HepG2 (cell line): ENCODE data around the gene OGFR. TPM values are rescaled to one million over a fixed set of nuclear protein-coding genes. Genes with fewer than 3 reads are reported as not detected.
A peak's percentile ranks its signal among the peaks of the same experiment; 100 is the strongest.

Experiments used
- ESRRA ChIP-seq: sonication (generic); formaldehyde crosslinking; IDR thresholded peaks from 2 replicates; pipeline ENCODE4 v1.5.1; 2020; ENCODE audit warnings: mild to moderate bottlenecking, low read depth, missing genetic modification reagents
- HMG20B ChIP-seq: conservative IDR thresholded peaks from 2 replicates; pipeline ENCODE4 v1.6.1; 2016; ENCODE audit warnings: missing genetic modification reagents, missing compliant biosample characterization
- KDM4B ChIP-seq: sonication (generic); formaldehyde crosslinking; IDR thresholded peaks from 2 replicates; pipeline ENCODE4 v1.4.0; 2020; ENCODE audit warnings: missing genetic modification reagents
- MZF1 ChIP-seq: sonication (generic); formaldehyde crosslinking; IDR thresholded peaks from 2 replicates; pipeline ENCODE4 v1.8.1; 2023; ENCODE audit warnings: mild to moderate bottlenecking, missing genetic modification reagents, borderline replicate concordance
- POLR2AphosphoS5 ChIP-seq: IDR thresholded peaks from 2 replicates; pipeline ENCODE4 v1.6.1; 2012; ENCODE audit warnings: low read depth, low read length
- XBP1 ChIP-seq: sonication (generic); formaldehyde crosslinking; IDR thresholded peaks from 2 replicates; pipeline ENCODE4 v1.5.0; 2020; ENCODE audit warnings: missing genetic modification reagents
- ZFP82 ChIP-seq: sonication (generic); formaldehyde crosslinking; IDR thresholded peaks from 2 replicates; pipeline ENCODE4 v1.5.1; 2020; ENCODE audit warnings: mild to moderate bottlenecking, missing genetic modification reagents, borderline replicate concordance
- ZNF83 ChIP-seq: sonication (generic); formaldehyde crosslinking; IDR thresholded peaks from 2 replicates; pipeline ENCODE4 v1.4.0; 2020; ENCODE audit warnings: missing genetic modification reagents, mild to moderate bottlenecking, borderline replicate concordance
- ZNF883 ChIP-seq: sonication (generic); formaldehyde crosslinking; IDR thresholded peaks from 2 replicates; pipeline ENCODE4 v1.5.1; 2020; ENCODE audit warnings: mild to moderate bottlenecking, missing genetic modification reagents; ENCODE audit errors: not compliant biosample characterization
- ZSCAN9 ChIP-seq: IDR thresholded peaks from 2 replicates; pipeline ENCODE4 v1.6.1; 2016; ENCODE audit warnings: borderline replicate concordance
- polyA plus RNA-seq, 8 experiments: library from polyadenylated mRNA; depleted of rRNA in 3 of 8; stranded (reverse) in 7 of 8; unstranded in 1 of 8; fragments of >200 nt; fragmentation: Illumina TruSeq in 4 of 8; extraction: Trizol in 4 of 8; gene quantifications; 2 replicates each; pipeline versions ENCODE4 v1.2.1 to v1.2.3, GENCODE V29; 2011 to 2016; ENCODE audit warnings: low read depth in 4 of 8, missing spikeins in 1 of 8, mixed read lengths in 1 of 8; ENCODE audit not compliant: insufficient read depth in 1 of 8
- total RNA-seq, 5 experiments: library from RNA; depleted of rRNA; stranded (reverse); fragments of >200 nt; fragmentation: Illumina TruSeq; extraction: Trizol; gene quantifications; 2 replicates each; pipeline ENCODE4 v1.2.3, GENCODE V29; 2016; ENCODE audit warnings: low read depth in 1 of 5
- TF ChIP-seq, protein P1 (sequence below): sonication (generic); formaldehyde crosslinking; IDR thresholded peaks from 2 replicates; pipeline ENCODE4 v1.9.0; 2021; ENCODE audit warnings: missing genetic modification reagents, mild to moderate bottlenecking, borderline replicate concordance
- TF ChIP-seq, protein P2 (sequence below): sonication (generic); formaldehyde crosslinking; IDR thresholded peaks from 2 replicates; pipeline ENCODE4 v1.5.1; 2020; ENCODE audit warnings: mild to moderate bottlenecking, missing genetic modification reagents, moderate library complexity
- TF ChIP-seq, protein P3 (sequence below): sonication (generic); formaldehyde crosslinking; IDR thresholded peaks from 2 replicates; pipeline ENCODE4 v1.9.0; 2021; ENCODE audit warnings: missing genetic modification reagents, mild to moderate bottlenecking, borderline replicate concordance

The OGFR gene
- total and polyA plus RNA-seq, 2 of the 13 experiments (the other 11 are each of a cell fraction or from before 2014, with no cell fraction given), result 47.7 to 81.8 TPM

DNA sequence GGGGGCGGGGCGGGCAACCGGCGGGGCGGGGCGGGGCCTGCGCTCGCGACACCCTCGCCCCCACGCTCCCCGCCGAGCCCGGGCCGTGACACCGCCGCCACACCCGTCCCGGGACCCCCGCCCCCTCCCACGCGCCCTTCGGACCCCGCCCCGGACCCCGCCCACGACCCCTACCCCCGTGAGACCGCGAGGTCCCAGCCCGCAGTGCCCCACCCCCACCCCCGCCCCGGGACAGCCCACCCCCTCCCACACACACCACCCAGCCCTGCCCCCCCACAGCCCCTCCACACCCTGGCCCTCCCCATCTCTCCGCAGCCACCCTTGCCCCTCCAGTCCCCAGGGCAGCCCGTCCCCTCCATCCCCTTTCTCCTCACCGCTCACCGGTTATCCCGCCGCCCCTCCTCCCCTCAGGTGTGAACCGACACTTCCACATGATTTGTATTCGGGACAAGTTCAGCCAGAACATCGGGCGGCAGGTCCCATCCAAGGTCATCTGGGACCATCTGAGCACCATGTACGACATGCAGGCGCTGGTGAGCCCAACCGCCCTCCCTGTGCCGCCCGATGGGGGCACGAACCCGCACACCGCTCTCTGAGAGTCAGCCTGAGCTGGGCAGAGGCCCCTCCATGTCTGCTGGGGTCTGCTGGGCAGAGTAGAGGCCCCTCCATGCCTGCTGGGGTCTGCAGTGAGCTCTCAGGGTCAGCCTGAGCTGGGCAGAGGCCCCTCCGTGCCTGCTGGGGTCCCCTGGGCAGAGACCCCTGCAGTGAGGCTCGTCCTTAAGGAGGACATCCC, 7.7 kb upstream of the OGFR start (continued):
- TF ChIP-seq ZNF883 (CRISPR knock-in tag) (peak; percentile 20), ESRRA (CRISPR knock-in tag) (no peak), ZFP82 (CRISPR knock-in tag) (0 out of 2 replicates have a peak, but pooled peaks have one; percentile 21), XBP1 (CRISPR knock-in tag) (no peak), ZSCAN9 (CRISPR knock-in tag) (no peak), HMG20B (CRISPR knock-in tag) (no peak), POLR2AphosphoS5 (no peak), ZNF83 (CRISPR knock-in tag) (no peak), KDM4B (CRISPR knock-in tag) (no peak), MZF1 (0 out of 2 replicates have a peak, but pooled peaks have one; percentile 57)
- TF ChIP-seq, protein P1, sequence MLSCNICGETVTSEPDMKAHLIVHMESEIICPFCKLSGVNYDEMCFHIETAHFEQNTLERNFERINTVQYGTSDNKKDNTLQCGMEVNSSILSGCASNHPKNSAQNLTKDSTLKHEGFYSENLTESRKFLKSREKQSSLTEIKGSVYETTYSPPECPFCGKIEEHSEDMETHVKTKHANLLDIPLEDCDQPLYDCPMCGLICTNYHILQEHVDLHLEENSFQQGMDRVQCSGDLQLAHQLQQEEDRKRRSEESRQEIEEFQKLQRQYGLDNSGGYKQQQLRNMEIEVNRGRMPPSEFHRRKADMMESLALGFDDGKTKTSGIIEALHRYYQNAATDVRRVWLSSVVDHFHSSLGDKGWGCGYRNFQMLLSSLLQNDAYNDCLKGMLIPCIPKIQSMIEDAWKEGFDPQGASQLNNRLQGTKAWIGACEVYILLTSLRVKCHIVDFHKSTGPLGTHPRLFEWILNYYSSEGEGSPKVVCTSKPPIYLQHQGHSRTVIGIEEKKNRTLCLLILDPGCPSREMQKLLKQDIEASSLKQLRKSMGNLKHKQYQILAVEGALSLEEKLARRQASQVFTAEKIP, result no peak
- TF ChIP-seq, protein P2, sequence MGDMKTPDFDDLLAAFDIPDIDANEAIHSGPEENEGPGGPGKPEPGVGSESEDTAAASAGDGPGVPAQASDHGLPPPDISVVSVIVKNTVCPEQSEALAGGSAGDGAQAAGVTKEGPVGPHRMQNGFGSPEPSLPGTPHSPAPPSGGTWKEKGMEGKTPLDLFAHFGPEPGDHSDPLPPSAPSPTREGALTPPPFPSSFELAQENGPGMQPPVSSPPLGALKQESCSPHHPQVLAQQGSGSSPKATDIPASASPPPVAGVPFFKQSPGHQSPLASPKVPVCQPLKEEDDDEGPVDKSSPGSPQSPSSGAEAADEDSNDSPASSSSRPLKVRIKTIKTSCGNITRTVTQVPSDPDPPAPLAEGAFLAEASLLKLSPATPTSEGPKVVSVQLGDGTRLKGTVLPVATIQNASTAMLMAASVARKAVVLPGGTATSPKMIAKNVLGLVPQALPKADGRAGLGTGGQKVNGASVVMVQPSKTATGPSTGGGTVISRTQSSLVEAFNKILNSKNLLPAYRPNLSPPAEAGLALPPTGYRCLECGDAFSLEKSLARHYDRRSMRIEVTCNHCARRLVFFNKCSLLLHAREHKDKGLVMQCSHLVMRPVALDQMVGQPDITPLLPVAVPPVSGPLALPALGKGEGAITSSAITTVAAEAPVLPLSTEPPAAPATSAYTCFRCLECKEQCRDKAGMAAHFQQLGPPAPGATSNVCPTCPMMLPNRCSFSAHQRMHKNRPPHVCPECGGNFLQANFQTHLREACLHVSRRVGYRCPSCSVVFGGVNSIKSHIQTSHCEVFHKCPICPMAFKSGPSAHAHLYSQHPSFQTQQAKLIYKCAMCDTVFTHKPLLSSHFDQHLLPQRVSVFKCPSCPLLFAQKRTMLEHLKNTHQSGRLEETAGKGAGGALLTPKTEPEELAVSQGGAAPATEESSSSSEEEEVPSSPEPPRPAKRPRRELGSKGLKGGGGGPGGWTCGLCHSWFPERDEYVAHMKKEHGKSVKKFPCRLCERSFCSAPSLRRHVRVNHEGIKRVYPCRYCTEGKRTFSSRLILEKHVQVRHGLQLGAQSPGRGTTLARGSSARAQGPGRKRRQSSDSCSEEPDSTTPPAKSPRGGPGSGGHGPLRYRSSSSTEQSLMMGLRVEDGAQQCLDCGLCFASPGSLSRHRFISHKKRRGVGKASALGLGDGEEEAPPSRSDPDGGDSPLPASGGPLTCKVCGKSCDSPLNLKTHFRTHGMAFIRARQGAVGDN (CRISPR knock-in tag), result peak; percentile 49
- TF ChIP-seq, protein P3, sequence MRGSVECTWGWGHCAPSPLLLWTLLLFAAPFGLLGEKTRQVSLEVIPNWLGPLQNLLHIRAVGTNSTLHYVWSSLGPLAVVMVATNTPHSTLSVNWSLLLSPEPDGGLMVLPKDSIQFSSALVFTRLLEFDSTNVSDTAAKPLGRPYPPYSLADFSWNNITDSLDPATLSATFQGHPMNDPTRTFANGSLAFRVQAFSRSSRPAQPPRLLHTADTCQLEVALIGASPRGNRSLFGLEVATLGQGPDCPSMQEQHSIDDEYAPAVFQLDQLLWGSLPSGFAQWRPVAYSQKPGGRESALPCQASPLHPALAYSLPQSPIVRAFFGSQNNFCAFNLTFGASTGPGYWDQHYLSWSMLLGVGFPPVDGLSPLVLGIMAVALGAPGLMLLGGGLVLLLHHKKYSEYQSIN (CRISPR knock-in tag), result no peak
- TF ChIP-seq, all 625 proteins: peak for 40
